ENCODE measurements around the gene RGS7.
"Not testable (repeated sequence)": the region's sequence is repeated elsewhere in the genome, so short reads cannot be mapped to it uniquely, and the experiment has no call there.

RGS7 gene

GRCh38 chr1:240912821-240913220 is 444.2 kb downstream of the RGS7 start:
- DNase-seq (ENCODE audit: low spot score): no peak

DNA sequence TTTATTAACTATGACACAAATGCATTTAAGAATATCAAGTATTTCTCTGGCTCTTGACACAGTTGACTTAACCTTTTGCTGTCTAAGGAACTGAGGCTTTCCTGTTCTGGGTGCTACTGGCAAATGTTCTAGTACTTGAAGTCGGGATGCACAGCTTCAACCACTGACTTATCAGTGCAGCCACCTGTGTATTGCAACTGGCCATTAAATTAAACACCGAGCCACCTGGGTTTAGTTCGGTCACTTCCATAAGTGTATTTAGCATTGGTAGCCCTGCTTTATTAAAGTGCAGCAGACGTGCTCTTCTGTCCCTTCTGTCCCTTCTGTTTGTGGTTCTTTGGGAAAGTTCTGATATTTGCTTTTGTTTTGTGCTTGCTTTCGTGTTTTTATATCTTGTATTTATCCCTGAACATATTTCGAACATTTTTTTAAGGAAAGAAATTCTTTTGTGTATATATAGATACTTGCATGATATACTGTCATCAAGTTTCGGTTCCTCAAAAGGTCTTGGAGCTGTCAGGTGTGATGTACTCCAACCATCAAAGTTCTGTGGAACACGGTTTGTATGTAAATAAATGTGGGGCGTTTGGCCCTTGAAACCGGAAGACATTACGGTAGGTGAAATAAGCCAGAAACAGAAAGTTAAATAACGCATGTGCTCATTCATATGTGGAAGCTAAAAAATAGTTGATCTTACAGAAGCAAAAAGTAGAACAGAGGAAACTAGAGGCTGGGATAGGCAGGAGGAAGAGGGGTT is 447.1 kb downstream of the RGS7 start:
- no peak for DNase-seq (ENCODE audit: low spot score)

DNA sequence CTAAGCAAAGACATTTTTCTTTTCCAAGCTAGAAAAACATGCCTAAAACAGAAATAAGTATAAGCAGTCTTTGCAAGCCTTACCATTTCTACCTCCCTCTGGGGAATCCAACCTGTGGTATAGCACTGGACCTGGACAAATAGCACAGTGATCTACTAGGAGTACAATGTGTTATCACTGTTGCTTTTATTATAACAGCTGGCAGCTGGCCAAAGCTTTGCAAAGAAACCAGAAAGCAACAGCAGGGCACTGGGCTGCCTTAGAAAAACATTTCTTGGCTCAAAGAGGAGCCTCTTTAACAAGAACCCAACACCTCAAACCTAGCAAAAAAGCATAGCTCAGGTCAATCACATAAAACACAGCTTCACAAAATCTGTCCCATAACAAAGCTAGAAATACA is 450.5 kb downstream of the RGS7 start:
- no peak for DNase-seq (ENCODE audit: low spot score)

GRCh38 chr1:240905225-240905765 is 451.7 kb downstream of the RGS7 start:
- no peak for DNase-seq (ENCODE audit: low spot score)

GRCh38 chr1:240895424-240895823 is 461.6 kb downstream of the RGS7 start:
- not testable (repeated sequence) for DNase-seq (ENCODE audit: low spot score)

- no peak for DNase-seq (ENCODE audit: low spot score)
Measured at GRCh38 chr1:240888787-240889048, 468.3 kb downstream of the RGS7 start.

DNA sequence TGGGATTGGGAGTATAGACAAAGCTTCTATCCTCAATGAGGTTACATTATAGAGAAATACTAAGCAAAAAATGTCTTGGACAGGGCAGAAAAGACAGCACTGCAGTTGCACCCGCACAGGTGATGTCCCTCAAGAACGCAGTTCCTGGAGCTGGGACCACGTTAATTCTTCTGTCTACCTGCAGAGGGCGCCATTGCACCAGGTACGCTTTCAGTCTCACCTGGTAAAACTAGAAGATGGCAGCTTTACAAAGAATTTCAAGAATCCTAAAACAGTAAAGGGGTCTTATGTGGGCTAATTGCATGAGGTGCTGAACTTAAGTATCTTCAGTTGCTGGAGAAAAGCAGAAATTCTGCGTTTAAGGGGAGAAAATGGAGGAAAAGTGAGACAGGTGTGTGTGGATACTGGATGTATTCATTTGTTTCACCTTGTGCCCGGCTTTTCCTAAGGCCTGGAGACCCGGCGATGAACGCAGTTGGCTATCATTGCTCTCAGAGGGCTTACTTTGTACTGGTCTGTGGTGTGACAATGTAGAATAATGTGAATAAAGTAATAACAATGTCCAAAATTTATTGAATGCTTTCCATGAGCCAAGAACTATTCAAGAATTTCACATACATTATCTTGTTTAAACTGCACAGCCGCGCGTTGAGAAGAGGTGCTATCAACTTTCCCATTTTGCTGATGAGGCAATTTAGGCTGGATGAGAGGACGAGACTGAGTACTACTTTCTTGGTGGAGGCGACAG is 468.8 kb downstream of the RGS7 start:
- peak; percentile 36 for DNase-seq (ENCODE audit: low spot score)

DNA sequence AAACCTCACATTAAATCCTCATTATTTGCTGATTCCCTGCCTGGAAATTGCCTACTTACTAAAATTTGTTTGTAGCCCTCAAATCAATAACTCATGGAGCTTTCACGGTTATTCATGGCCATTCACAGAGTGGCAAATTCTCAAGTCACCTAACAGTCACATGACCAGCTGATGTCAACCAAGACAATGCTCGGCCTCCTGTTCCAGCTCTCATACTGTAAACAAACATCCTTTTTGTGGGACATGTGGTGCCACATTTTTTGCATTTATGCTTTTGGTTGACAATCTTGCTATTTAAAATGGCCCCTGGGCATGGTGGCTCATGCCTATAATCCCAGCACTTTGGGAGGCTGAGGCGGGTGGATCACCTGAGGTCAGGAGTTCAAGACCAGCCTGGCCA is 473.5 kb downstream of the RGS7 start:
- DNase-seq (ENCODE audit: low spot score): no peak

DNA sequence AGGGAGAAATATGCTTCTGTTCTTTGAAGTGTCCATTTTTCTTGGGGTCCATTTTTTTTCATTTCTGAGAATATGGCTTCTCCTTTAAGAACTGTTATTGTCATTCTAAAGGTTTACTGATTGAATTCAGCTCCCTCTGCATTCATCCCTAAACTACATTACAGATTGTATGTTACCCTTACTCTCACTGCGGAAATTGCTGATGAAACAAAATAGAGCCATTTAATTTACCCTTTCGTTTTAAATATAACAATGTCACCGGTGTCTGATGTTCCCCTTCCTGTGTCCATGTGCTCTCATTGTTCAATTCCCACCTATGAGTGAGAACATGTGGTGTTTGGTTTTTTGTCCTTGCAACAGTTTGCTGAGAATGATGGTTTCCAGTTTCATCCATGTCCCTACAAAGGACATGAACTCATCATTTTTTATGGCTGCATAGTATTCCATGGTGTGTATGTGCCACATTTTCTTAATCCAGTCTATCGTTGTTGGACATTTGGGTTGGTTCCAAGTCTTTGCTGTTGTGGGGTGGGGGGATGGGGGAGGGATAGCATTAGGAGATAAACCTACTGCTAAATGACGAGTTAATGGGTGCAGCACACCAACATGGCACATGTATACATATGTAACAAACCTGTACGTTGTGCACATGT is 474.2 kb downstream of the RGS7 start:
- not testable (repeated sequence) for DNase-seq (ENCODE audit: low spot score)

GRCh38 chr1:240878631-240879030 is 478.4 kb downstream of the RGS7 start:
- no peak for DNase-seq (ENCODE audit: low spot score)

- no peak for DNase-seq (ENCODE audit: low spot score)
Measured at GRCh38 chr1:240877605-240878004, 479.4 kb downstream of the RGS7 start.

DNA sequence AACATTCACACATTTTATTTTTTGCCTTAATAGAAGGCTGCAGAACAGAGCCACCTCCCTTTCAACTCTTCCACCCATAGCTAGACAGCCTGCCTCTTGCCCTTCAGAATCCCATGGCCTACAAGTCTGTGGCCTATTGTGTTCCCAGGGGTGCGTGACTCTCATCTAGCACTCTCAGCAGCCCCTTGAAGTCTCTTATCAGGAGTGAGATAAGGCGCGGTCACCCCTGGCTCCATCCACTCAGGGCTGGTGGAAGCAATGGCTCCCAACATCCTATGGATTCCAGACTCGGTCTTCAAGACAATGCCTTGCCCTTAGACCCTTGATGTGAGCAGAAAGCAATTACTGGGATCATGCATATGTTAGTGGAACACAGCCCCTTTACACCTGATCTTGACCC is 480.9 kb downstream of the RGS7 start:
- no peak for DNase-seq (ENCODE audit: low spot score)

- no peak for DNase-seq (ENCODE audit: low spot score)
Measured at GRCh38 chr1:240869071-240869470, 487.9 kb downstream of the RGS7 start.

DNA sequence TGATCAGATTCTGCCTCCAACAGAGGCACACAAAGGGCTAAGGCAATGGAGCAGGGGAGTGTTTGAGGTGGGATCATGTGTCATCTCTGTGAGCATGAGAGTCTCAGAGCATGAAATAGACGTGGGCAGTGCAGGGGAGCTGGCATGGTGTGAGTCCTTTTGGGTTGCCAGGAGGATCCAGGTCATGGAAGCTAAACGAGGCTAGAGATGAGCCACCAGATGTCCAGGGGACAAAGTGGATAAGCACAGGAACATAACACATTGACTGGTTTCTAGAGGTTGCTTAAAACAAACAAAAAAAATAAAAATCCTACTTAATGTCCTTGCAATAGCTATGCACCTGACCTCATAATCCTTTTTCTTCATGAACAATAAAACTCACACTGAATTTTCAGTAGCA is 490.3 kb downstream of the RGS7 start:
- no peak for DNase-seq (ENCODE audit: low spot score)

GRCh38 chr1:240860023-240860422 is 497.0 kb downstream of the RGS7 start:
- DNase-seq (ENCODE audit: low spot score): no peak

GRCh38 chr1:240854367-240854766 is 502.6 kb downstream of the RGS7 start:
- no peak for DNase-seq (ENCODE audit: low spot score)

GRCh38 chr1:240847325-240847724 is 509.7 kb downstream of the RGS7 start:
- no peak for DNase-seq (ENCODE audit: low spot score)

GRCh38 chr1:240844486-240844885 is 512.5 kb downstream of the RGS7 start:
- no peak for DNase-seq (ENCODE audit: low spot score)

DNA sequence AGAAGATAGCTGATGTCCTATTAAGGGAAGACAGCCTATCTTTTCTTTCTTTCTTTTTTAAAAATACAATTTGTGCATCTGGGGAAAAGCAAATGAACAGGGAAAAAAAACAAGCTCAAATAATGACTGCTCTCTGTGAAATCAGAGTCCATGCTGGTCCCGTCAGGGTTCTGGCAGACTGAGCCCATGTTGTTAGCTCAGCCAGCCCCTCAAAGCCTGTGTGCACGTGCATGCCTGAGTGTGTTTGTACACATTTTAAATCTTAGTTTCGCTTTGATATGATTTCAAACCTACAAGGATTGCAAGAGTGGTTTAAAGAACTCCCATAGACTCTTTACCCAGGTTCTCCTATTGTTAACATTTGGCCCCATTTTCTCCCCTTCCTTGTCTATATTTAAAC is 513.2 kb downstream of the RGS7 start:
- no peak for DNase-seq (ENCODE audit: low spot score)

DNA sequence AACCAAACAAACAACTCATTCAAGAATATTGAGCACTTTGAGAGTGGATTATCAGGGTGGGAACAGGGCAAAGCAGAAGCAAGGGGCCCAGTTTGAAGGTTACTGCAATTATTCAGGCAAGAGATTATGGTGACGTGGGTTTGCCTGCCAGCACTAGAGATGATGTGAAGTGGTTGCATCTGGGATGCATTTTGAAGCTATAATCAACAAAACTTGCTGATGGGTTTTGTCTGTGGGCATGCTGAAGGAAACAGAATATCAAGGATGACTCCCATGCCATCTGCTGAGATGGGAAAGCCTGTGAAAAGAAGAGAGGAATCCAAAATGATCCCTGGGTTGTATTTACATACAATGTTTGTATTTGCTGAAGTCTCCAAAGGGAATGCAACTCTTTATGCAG is 520.7 kb downstream of the RGS7 start:
- DNase-seq (ENCODE audit: low spot score): no peak

DNA sequence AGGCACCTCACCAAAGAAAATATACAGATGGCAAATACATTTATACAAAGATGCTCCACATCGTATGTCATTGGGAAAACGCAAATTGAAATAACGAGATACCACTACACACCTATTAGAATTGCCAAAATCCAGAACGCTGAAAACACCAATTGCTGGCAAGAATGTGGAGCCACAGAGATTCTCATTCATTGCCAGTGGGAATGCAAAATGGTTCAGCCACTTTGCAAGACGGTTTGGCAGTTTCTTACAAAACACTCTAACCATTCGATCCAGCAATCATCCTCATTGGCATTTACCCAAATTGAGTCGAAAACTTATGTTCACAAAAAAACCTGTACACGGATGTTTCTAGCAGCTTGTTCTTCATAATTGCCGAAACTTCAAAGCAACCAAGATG is 521.7 kb downstream of the RGS7 start:
- no peak for DNase-seq (ENCODE audit: low spot score)

DNA sequence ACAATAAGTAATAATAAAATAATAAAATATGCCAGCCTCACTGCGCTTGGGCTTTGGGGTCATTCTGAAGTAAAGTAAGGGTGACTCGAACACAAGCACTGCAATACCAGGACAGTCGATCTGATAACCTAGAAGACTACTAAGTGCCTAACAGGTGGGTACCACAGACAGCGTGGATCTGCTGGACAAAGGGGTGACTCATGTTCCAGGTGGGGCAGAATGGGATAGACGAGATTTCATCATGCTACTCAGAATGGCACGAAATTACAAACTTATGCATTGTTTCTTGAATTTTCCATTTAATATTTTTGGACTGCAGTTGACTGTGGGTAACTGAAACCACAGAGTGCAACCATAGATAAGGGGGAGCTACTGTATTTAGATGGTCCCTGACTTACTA is 523.9 kb downstream of the RGS7 start:
- no peak for DNase-seq (ENCODE audit: low spot score)

- no peak for DNase-seq (ENCODE audit: low spot score)
Measured at GRCh38 chr1:240831922-240832321, 525.1 kb downstream of the RGS7 start.
